H9 (cell line): Measurements from ENCODE around the gene EXOC6. TPM values are rescaled to one million over a fixed set of nuclear protein-coding genes. Genes with fewer than 3 reads are reported as not detected.

ENCODE experiments used
- DNase-seq: peaks from one replicate; pipeline ENCODE4 v3.0.0-alpha.2; 2017
- H2AFZ ChIP-seq: one replicate; pipeline ENCODE4 v1.6.1; 2013; ENCODE audit warnings: mild to moderate bottlenecking, low read length, control low read depth, moderate library complexity
- H2AK5ac ChIP-seq: 2 replicates; pipeline ENCODE4 v1.6.1; 2013; ENCODE audit warnings: low read length, control low read depth, mixed read lengths; ENCODE audit not compliant: insufficient read length
- H2BK120ac ChIP-seq: one replicate; pipeline ENCODE4 v1.6.1; 2013; ENCODE audit warnings: low read depth, mild to moderate bottlenecking, low read length, control low read depth, inconsistent platforms; ENCODE audit not compliant: poor library complexity, severe bottlenecking
- H2BK12ac ChIP-seq: 2 replicates; pipeline ENCODE4 v1.6.1; 2013; ENCODE audit warnings: low read length, control low read depth, mixed read lengths, low read depth; ENCODE audit not compliant: insufficient read length
- H2BK15ac ChIP-seq: 2 replicates; pipeline ENCODE4 v1.6.1; 2013; ENCODE audit warnings: low read depth, low read length, control low read depth
- H2BK20ac ChIP-seq: one replicate; pipeline ENCODE4 v1.6.1; 2013; ENCODE audit warnings: low read depth, mild to moderate bottlenecking, low read length, control low read depth, inconsistent platforms; ENCODE audit not compliant: poor library complexity, severe bottlenecking
- H2BK5ac ChIP-seq: 2 replicates; pipeline ENCODE4 v1.6.1; 2013; ENCODE audit warnings: low read length, control low read depth, mixed read lengths; ENCODE audit not compliant: insufficient read length
- H3K14ac ChIP-seq: 2 replicates; pipeline ENCODE4 v1.6.1; 2013; ENCODE audit warnings: low read length, control low read depth; ENCODE audit not compliant: insufficient read depth
- H3K18ac ChIP-seq: 2 replicates; pipeline ENCODE4 v1.6.1; 2013; ENCODE audit warnings: low read depth, mild to moderate bottlenecking, mixed read lengths, low read length, control low read depth; ENCODE audit not compliant: insufficient read length
- H3K23ac ChIP-seq: 2 replicates; pipeline ENCODE4 v1.6.1; 2013; ENCODE audit warnings: low read length, control low read depth, mixed read lengths, low read depth; ENCODE audit not compliant: insufficient read length
- H3K23me2 ChIP-seq: 2 replicates; pipeline ENCODE4 v1.6.1; 2013; ENCODE audit warnings: low read depth, mild to moderate bottlenecking, mixed read lengths, low read length, control low read depth; ENCODE audit not compliant: insufficient read length, poor library complexity, severe bottlenecking
- H3K27ac ChIP-seq: 2 replicates; pipeline ENCODE4 v1.5.1; 2013; ENCODE audit warnings: low read length, control low read depth, mixed read lengths, low read depth; ENCODE audit not compliant: insufficient read length
- H3K27me3 ChIP-seq: 2 replicates; pipeline ENCODE4 v1.6.1; 2013; ENCODE audit warnings: low read length, control low read depth, inconsistent platforms; ENCODE audit not compliant: insufficient read depth
- H3K4ac ChIP-seq: 2 replicates; pipeline ENCODE4 v1.6.1; 2013; ENCODE audit warnings: low read depth, mild to moderate bottlenecking, control low read depth, inconsistent platforms, low read length, moderate library complexity
- H3K4me1 ChIP-seq: 2 replicates; pipeline ENCODE4 v1.6.1; 2013; ENCODE audit warnings: low read length, control low read depth, inconsistent platforms; ENCODE audit not compliant: insufficient read depth
- H3K4me2 ChIP-seq: 2 replicates; pipeline ENCODE4 v1.6.1; 2013; ENCODE audit warnings: low read length, control low read depth, mixed read lengths; ENCODE audit not compliant: insufficient read length, insufficient read depth
- H3K56ac ChIP-seq: 2 replicates; pipeline ENCODE4 v1.6.1; 2013; ENCODE audit warnings: low read depth, mild to moderate bottlenecking, mixed read lengths, low read length, control low read depth; ENCODE audit not compliant: insufficient read length
- H3K79me1 ChIP-seq: 2 replicates; pipeline ENCODE4 v1.6.1; 2013; ENCODE audit warnings: low read depth, mild to moderate bottlenecking, moderate library complexity, low read length, control low read depth, inconsistent platforms; ENCODE audit not compliant: insufficient read depth, poor library complexity, severe bottlenecking
- H3K79me2 ChIP-seq: 2 replicates; pipeline ENCODE4 v1.6.1; 2013; ENCODE audit warnings: low read length, control low read depth, inconsistent platforms; ENCODE audit not compliant: insufficient read depth
- H3K9ac ChIP-seq: 2 replicates; pipeline ENCODE4 v1.6.1; 2013; ENCODE audit warnings: low read length, control low read depth, mixed read lengths; ENCODE audit not compliant: insufficient read length; ENCODE audit errors: extremely low read depth
- H3K9me3 ChIP-seq: one replicate; pipeline ENCODE4 v1.6.1; 2013; ENCODE audit warnings: low read depth, low read length, inconsistent platforms; ENCODE audit not compliant: control insufficient read depth
- H3T11ph ChIP-seq: one replicate; pipeline ENCODE4 v1.6.1; 2013; ENCODE audit warnings: mild to moderate bottlenecking, low read length, control low read depth, inconsistent platforms
- H4K20me1 ChIP-seq: one replicate; pipeline ENCODE4 v1.6.1; 2013; ENCODE audit not compliant: control insufficient read depth, insufficient read length, insufficient read depth
- H4K5ac ChIP-seq: 2 replicates; pipeline ENCODE4 v1.6.1; 2013; ENCODE audit warnings: low read depth, mild to moderate bottlenecking, mixed read lengths, low read length, control low read depth; ENCODE audit not compliant: insufficient read length
- H4K8ac ChIP-seq: replicated peaks from 2 replicates; pipeline ENCODE4 v1.6.1; 2013; ENCODE audit warnings: low read length, control low read depth, mixed read lengths, low read depth; ENCODE audit not compliant: insufficient read length
- H4K91ac ChIP-seq: 2 replicates; pipeline ENCODE4 v1.6.1; 2013; ENCODE audit warnings: low read depth, mild to moderate bottlenecking, moderate library complexity, mixed read lengths, low read length, control low read depth; ENCODE audit not compliant: insufficient read length
- H3K27ac Mint-ChIP-seq, 3 experiments: 2 replicates in 2 of 3; 3 replicates in 1 of 3; pipeline ENCODE4 v1.8.0; 2020 to 2021; ENCODE audit warnings: mixed read lengths in 3 of 3, mild to moderate bottlenecking in 1 of 3, moderate library complexity in 1 of 3
- H3K27me3 Mint-ChIP-seq: 2 replicates; pipeline ENCODE4 v1.8.0; 2021; ENCODE audit warnings: low read depth, mild to moderate bottlenecking, moderate library complexity, mixed read lengths
- H3K36me3 Mint-ChIP-seq, 3 experiments: 2 replicates in 2 of 3; 3 replicates in 1 of 3; pipeline ENCODE4 v1.8.0; 2020 to 2021; ENCODE audit warnings: low read depth in 3 of 3, mixed read lengths in 3 of 3; ENCODE audit not compliant: insufficient read depth in 1 of 3
- H3K4me1 Mint-ChIP-seq, 2 experiments: 2 replicates each; pipeline ENCODE4 v1.8.0; 2020; ENCODE audit warnings: mixed read lengths in 2 of 2
- H3K4me3 Mint-ChIP-seq, 2 experiments: 2 replicates in 1 of 2; 3 replicates in 1 of 2; pipeline ENCODE4 v1.8.0; 2020 to 2021; ENCODE audit warnings: mild to moderate bottlenecking in 2 of 2, mixed read lengths in 2 of 2, moderate library complexity in 1 of 2
- H3K9me3 Mint-ChIP-seq, 2 experiments: 2 replicates in 1 of 2; 3 replicates in 1 of 2; pipeline ENCODE4 v1.8.0; 2020; ENCODE audit warnings: mild to moderate bottlenecking in 2 of 2, mixed read lengths in 2 of 2, moderate library complexity in 1 of 2
- WGBS: extraction: QIAGEN DNeasy Blood & Tissue Kit; methylation state at CpG from one replicate; pipeline ENCODE4 v1.1.7; 2013; ENCODE audit warnings: missing lambda C conversion rate, low lambda C conversion rate, mixed read lengths; ENCODE audit not compliant: insufficient read length; ENCODE audit errors: extremely low coverage; 5-methylcytosine and 5-hydroxymethylcytosine counted together
- total RNA-seq: library from RNA; stranded (reverse); gene quantifications from 2 replicates; pipeline ENCODE4 v1.2.1, GENCODE V29; 2021
- TF ChIP-seq, protein P1 (sequence below): fragments of 200-600 bp; sonication (generic); conservative IDR thresholded peaks from 3 replicates; pipeline ENCODE4 v1.8.0; 2021; ENCODE audit warnings: antibody characterized with exemption, mild to moderate bottlenecking

EXOC6 gene
- total RNA-seq, 1 experiment from 2014 or later = 9.0 TPM

DNA sequence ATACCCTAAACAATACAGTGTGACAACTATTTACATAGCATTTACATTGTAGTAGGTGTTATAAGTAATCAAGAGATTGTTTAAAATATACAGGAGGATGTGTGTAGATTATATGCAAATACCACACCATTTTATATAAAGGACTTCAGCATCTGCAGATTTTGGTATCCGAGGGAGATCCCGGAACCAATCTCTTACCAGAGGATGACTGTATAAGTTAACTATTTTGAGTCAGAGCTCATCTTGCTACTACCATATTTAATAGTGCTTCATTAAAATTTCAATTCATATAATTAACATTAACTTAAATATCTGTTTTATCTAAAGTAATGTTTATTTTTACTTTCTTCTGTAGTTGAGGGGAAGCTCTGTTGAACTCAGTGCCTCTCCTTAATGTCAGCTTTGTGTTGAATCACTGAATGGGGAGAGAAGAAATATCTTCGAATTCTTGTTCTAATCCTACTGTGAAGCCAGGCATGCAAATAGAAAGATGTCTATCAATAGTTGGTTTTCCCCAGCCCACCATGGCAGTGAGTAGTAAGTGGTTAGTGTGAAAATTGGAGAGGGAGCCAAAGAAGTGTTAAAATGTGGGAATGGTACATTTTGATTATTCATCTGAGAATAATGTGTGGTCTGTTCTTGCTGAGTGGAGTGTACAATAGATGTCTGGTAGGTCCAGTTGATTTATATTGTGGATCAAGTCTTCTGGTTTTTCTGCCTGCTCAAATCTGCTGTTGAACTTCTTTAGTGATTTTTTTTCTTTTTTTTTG is 122.2 kb downstream of the EXOC6 start:
- Histone ChIP-seq H4K20me1 (no peaks in the 10 kb centered on the region), H3T11ph (no peak overlapping the region), H2BK15ac (no peak overlapping the region), H3K4me1 (no peaks in the 10 kb centered on the region), H3K18ac (no peak overlapping the region), H3K79me2 (no peaks in the 10 kb centered on the region), H2BK20ac (no peak overlapping the region), H3K27ac (no peak overlapping the region), H2BK120ac (no peak overlapping the region), H2AFZ (no peak overlapping the region), H3K23me2 (no peaks in the 10 kb centered on the region), H4K5ac (no peak overlapping the region), H3K9me3 (no peaks in the 10 kb centered on the region), H3K14ac (no peak overlapping the region), H3K9ac (no peak overlapping the region), H2BK12ac (no peak overlapping the region), H3K79me1 (no peaks in the 10 kb centered on the region), H3K4me2 (no peak overlapping the region), H2AK5ac (no peak overlapping the region), H4K8ac (no peak overlapping the region), H4K91ac (no peak overlapping the region), H3K23ac (no peak overlapping the region), H3K56ac (no peak overlapping the region), H3K4ac (no peak overlapping the region), H2BK5ac (no peak overlapping the region), H3K27me3 (no peaks in the 10 kb centered on the region)
- peaks cover 20 to 22% of the 10 kb centered on the region in 2 experiments for H3K9me3 Mint-ChIP-seq
- H3K27me3 Mint-ChIP-seq = no peaks in the 10 kb centered on the region
- no peaks in the 10 kb centered on the region for H3K4me1 Mint-ChIP-seq
- H3K27ac Mint-ChIP-seq = no peak overlapping the region; a peak in 1 of 7 replicates
- H3K4me3 Mint-ChIP-seq = no peak overlapping the region
- H3K36me3 Mint-ChIP-seq = peaks cover 13 to 33% (median 27%) of the 10 kb centered on the region in 3 experiments
- no peak for DNase-seq
- WGBS = no CpG with 5 or more reads among the region's 3 CpGs
- TF ChIP-seq, protein P1, sequence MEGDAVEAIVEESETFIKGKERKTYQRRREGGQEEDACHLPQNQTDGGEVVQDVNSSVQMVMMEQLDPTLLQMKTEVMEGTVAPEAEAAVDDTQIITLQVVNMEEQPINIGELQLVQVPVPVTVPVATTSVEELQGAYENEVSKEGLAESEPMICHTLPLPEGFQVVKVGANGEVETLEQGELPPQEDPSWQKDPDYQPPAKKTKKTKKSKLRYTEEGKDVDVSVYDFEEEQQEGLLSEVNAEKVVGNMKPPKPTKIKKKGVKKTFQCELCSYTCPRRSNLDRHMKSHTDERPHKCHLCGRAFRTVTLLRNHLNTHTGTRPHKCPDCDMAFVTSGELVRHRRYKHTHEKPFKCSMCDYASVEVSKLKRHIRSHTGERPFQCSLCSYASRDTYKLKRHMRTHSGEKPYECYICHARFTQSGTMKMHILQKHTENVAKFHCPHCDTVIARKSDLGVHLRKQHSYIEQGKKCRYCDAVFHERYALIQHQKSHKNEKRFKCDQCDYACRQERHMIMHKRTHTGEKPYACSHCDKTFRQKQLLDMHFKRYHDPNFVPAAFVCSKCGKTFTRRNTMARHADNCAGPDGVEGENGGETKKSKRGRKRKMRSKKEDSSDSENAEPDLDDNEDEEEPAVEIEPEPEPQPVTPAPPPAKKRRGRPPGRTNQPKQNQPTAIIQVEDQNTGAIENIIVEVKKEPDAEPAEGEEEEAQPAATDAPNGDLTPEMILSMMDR = no peak
